ENCODE measurements around the gene MAGOHB.
"Not testable (repeated sequence)": the region's sequence is repeated elsewhere in the genome, so short reads cannot be mapped to it uniquely, and the experiment has no call there.

Gene MAGOHB

GRCh38 chr12:10611258-10611657 lies 2.2 kb downstream of the MAGOHB start:
- FAIRE-seq = not testable (repeated sequence)

- no peak for FAIRE-seq
Observed at GRCh38 chr12:10610188-10610587, 3.2 kb downstream of the MAGOHB start.

DNA sequence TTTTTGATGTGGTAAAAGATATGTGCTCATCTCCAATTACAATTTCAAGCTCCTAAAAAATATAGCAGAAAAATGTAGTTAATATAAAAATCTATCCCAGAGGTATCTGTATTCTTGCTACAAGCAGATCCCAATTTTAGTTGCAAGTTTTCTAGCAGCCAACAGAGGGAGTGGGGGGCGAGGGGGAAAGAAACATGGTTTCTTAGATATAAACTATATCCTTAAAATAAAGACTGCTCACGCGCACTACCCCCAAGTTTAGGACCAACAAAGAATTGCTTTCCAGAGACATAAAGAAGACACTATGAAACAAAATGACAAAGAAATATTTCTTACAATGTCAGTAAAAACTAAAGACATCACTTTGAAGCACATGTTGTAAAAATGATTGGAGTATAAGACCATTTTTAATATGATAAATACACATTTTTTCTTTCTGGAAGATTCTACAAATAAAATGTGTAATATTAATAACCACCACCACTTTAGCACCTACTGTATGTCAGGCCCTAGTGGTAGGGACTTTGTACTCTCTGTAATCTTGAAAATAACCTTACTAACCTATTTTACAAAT lies 5.4 kb downstream of the MAGOHB start:
- FAIRE-seq = no peak

GRCh38 chr12:10601860-10602259 lies 11.5 kb downstream of the MAGOHB start:
- no peak for FAIRE-seq

DNA sequence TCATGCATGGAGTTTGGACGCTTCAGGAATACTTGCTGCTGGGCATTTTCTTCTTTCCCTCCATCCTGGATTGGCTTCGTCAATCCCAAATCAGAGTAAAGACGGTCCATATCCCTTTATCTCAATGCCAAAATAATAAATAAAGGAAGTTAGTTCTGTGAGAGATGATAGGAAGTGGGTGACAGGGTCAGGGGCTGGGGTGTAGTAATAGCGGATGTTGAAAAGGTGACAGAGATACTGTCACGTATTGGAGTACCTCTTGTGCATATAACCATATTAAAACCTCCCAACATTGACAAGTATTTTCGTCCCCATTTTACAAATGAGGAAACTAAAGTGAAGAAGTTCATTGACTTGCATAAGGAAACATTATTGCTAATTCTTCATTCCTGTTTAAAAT lies 12.4 kb downstream of the MAGOHB start:
- FAIRE-seq = no peak

GRCh38 chr12:10595881-10596280 lies 17.5 kb downstream of the MAGOHB start:
- FAIRE-seq = no peak

DNA sequence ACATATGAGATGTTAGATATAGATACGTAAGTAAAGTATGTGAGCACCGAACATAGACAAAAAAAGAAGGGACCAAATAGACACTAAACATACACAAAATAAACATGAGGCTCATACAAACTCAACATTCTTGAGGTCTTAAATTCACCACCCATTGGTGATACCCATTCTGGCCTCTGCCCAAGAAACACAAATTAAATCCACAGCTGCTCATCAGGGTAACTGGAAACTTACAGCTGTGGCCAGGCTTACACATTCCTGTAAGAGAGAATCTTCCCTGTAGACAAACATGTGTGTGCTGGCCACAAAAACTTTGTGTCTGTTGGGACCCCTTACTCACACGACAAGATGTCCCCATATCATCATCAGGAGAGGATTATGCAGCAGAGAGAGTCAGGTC lies 22.4 kb downstream of the MAGOHB start:
- FAIRE-seq = no peak

DNA sequence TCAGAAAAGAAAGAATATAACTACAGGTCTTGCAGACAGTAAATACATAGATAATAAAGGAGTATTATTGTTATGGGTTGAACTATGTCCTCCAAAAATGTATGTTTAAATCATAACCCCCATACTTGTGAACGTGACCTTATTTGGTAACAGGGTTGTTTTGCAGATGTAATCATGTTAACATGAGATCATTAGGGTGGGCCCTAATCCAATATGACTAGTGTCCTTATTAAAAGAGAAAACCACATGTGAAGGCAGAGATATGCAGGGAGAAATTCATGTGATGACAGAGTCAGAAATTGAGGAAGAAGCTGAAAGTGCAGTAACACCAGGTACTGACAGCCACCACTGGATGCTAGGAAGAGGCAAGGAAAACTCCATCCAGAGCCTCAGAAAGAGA lies 29.0 kb downstream of the MAGOHB start:
- FAIRE-seq = no peak

DNA sequence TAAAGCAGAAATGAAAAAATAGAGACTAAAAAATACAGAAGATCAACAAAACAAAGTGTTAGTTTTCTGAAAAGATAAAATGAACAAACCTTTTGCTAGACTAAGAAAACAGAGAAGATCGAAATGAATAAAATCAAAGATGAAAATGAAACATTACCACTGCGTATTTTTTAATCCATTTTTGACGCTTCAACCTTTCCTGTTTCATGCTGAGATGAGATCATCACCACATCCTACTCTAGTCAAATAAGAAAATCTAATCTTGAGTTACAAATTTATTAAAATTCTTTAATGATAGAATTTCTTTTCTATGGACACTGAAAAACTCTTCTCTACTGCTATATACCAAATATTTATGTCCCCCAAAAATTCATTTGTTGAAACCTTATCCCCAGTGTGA lies 30.7 kb downstream of the MAGOHB start:
- no peak for FAIRE-seq

DNA sequence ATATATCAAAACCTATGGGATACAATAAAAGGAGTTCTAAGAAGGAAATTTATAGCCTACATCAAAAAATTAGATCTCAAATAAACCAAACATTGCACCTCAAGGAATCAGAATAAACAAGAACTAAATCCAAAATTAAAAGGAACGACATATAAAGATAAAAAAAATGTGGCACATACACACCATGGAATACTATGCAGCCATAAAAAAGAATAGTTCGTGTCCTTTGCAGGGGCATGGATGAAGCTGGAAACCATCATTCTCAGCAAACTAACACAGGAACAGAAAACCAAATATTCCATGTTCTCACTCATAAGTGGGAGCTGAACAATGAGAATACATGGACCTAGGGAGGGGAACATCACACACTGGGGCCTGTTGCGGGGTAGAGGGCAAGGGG lies 31.3 kb downstream of the MAGOHB start:
- not testable (repeated sequence) for FAIRE-seq

DNA sequence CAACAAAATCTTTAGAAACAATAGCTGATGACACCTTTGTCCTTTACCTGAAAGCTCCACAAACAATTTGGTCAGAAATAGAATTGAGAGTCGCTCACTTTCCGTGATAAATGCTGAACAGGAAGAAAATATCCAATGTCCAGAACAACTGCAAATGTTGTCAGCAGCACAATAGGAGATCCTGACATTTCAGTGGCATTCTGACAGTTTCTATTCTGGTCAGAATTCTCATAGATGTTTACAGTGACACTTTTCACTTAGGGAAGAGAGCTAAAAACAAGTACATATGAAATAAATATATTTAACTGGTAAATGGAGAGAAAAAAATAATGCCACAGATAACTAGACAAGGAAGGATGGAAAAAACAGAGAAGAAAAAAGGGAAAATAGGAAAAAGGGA lies 39.1 kb downstream of the MAGOHB start:
- FAIRE-seq = no peak

GRCh38 chr12:10572021-10572490 lies 41.4 kb downstream of the MAGOHB start:
- FAIRE-seq = not testable (repeated sequence)

GRCh38 chr12:10571141-10571540 lies 42.3 kb downstream of the MAGOHB start:
- no peak for FAIRE-seq

GRCh38 chr12:10567813-10568212 lies 45.6 kb downstream of the MAGOHB start:
- FAIRE-seq = no peak

DNA sequence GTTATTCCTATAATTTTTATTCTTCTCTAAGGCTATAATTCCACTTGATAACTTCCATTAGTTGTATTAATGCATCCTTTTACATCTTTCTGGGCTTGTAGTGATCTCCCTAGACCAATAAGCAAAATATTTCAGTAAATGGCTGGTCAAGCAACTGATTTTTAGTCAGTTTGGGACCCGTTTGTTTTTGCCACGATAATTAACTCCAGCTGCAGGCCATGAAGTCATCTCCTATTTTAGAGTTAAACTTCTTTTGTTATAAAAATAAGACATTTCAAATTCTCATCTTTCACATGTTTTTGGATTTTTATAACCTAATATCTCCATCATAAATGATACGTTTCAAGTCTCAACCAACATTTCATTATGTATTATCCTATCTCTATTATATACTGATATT lies 49.4 kb downstream of the MAGOHB start:
- no peak for FAIRE-seq

DNA sequence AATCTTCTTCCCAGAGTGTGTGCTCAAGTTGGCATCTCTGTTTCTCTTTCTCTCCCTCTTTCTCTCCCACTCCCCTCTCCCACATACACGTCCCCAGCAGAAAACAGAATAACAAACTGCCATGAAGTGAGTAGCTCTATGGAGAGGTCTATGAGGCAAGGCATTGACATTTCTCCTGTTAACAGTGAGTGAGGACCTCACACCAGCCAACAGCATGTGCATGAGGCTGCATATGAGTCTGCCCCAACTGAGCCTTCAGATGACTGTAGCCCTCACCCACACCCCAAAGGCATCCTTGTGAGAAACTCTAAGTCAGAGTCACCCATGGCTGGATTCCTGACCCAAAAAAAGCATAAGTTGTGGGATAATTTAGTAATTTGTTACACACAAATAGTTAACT lies 50.4 kb downstream of the MAGOHB start:
- no peak for FAIRE-seq

DNA sequence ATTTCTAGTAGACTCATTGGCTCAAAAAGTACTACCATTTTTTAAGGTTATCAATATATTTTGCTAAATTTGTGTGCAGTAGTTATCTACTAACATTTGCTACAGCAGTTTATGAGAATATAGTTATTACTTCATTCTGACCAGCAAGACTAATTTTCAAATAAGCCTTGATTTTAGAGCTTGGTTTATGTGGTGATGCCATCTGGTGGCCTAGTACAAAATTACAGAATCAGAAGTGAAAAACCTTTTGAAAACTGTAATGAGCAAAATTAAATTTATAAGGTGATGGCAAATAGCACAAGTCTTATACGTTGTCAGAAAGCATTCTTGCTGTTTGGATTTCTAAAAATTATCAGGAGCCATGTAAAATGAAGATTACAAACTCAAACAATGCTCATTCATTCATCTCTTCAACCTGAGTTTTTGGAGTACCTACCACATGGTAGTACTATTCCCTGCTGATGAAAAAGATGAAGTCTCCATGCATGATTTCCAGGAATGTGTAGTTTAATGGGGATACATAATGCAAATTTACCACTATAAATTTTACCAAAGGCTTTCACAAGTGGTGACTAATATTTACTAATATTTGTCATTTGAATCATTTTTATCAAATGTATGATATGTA lies 51.0 kb downstream of the MAGOHB start:
- no peak for FAIRE-seq

DNA sequence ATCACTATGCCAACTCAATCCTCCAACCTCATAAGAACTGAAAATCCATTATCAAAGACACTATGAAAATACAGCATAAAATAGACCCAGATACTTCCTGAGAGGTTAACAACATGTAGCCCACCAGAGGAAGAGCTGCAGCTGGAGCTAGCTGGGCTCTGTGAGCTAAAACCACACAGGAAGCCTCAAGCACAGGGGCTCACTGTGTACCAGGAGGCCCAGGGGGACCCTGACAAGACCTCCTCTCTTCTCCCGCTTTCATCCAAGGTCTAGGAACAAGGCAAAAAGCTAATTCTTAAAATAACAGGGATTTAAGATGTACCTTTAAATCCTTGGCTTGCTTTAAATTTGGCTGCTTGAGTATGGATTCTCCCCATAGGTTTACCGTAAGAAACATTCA lies 54.2 kb downstream of the MAGOHB start:
- FAIRE-seq = no peak

- FAIRE-seq = no peak
Observed at GRCh38 chr12:10558789-10559188, 54.6 kb downstream of the MAGOHB start.

- FAIRE-seq = no peak
Observed at GRCh38 chr12:10558301-10558700, 55.1 kb downstream of the MAGOHB start.

GRCh38 chr12:10557766-10558165 lies 55.6 kb downstream of the MAGOHB start:
- FAIRE-seq = no peak

DNA sequence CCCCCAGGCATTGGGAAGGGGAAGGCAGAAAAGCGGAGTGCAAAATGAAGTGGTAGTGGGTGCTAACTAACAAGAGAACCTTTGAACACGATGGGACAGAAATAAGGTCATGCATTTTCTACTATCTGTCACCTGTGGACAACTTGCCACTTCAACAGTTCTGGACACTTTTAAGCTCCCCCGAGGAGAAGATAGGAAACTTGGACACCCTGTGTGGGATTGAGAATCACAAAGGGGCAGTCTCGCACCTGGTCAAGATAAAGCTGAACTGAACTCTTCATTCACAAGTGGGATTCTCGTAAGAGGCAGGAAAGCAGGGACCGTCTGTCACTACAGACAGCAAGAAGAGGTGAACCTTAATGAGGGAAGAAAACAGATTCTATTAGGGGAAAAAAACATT lies 56.1 kb downstream of the MAGOHB start:
- FAIRE-seq = no peak

- no peak for FAIRE-seq
Observed at GRCh38 chr12:10554756-10555481, 58.5 kb downstream of the MAGOHB start.

GRCh38 chr12:10554228-10554755 lies 59.1 kb downstream of the MAGOHB start:
- FAIRE-seq = no peak

Data from colon (tissue), 2 donors.